Stromal cell of bone marrow (primary cell): Measurements from ENCODE around the gene HPCAL1.

Experiments
- DNase-seq: peaks from one replicate; pipeline ENCODE4 v3.0.0-alpha.2; 2012; ENCODE audit warnings: low read depth

HPCAL1 gene

DNA sequence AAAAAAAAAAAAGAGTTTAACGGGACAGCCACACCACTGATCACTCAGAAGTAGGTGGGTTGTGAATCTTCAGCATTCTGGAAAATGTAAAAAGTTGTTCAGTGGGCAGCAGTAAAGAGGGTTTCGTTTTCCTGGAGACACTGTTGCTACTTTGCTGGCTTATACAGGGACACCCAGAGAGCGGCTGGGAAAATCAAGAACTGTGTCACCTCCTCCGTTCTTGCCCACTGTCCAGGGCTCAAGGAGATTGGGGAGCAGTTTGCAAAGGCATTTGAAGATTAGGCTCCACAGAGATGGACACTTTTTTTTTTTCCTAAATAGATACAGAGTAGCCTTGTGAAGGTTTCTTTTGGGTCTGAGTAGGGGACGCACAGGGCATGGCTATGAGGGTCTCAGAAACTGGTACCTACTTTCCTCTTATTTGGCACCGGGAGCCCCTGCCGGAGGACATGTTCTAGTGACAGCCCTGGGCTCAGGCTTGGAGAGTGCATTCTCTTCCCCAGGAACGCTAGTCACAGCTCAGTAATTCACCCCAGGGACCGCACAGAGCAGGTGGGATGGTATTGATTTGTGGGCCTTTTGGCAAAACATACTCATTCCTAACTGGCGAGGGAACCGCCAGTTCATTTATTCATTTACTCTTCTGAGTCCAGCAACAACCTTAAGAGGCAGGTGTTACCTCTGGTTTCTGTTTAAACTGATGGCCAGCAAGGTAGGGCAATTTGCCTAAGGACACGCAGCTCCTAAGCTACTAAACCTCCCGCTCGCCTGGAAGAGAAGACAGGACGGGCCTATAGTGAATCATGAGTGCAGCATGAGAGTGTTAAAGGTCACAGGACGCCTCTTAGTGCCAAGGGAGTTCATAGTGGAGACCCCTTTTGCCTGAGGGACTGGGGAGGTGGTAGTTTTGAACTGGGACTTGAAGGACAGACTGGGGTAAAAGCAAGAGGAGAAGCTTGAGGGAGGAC is 53.1 kb downstream of the HPCAL1 start:
- DNase-seq, result no peak

DNA sequence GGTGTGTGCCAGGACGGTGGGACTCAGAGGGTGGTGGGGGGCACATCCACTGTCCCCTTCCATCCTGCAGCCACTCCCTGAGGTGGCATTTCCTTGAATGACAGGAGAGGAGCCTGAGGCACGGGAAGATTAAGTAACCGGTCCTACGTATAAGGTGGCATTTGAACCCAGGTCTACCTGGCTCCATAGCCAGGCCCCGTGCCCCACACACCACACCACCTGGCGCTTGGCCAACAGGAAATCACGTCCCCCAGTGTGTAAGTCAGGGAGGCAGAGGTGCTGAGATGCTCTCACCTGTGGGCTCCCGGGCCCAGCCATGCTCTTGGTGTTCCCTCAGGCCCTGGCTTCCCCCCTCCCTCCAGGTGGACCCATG is 53.7 kb downstream of the HPCAL1 start:
- no peak for DNase-seq

DNA sequence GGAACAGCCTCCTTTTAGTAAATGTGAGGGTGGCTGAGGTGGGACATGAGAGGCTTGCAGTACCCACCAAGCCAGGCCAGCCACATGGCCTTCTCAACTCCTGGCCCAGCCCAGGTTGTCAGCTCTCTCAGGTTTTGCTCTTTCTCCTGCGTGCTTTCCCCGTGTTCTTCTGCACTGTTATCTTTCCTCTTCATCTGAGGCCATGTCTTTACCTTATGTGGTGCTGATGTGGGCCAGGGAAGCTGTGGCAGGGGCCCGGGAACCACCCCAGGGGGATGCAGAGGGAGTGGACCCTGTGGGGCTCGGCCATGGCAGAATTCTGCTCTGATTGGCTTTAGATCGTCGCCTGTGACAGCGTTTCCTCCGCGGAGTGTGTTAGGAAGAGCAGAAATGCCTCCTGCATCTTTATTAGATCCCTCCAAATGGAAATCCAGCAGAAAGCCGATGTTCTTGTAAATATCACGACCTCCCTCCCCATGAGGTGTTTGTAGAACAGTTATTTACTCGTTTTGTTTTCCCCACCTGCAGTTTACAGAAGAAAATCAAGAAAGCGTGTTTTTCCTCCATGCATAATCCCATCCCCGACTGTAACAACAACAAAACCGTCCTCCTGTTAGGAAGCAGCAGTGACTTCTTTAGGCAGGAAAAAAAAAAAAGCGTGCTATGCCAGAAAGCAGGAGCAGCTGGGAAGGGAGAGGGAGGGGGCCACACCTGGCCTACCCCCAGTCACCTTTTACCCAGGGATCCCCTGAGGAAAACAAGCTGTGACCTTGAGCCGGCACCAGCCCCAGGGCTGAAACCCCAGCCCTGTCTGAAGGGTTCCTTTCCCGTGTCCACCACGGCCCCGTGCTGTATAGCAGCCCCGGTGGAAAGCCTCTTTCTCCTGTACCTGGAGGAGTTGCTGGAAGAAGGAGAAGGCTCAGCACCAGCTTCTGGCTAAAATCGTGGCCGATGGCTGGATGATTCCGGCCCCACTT is 54.8 kb downstream of the HPCAL1 start:
- DNase-seq, result no peak

DNA sequence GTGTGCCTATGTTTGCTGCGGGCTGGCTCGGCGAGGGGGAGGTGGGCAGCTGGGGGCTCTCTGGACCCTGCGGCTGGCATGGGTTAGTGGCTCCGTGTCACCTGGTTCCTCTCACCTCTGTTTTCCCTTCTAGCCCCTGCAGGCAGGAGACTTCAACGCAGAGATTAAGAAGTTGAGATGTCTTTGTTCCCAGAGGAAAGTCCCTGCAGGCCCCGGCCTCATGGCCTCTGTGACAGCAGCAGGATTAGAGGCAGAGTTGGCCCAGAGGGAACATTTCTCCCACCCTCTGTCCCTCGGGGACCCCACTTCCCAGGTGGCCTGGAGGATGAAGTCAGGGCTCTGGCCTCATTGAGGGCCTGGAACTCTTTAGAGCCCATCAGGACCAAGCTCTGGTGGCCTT is 56.5 kb downstream of the HPCAL1 start:
- DNase-seq, result no peak

DNA sequence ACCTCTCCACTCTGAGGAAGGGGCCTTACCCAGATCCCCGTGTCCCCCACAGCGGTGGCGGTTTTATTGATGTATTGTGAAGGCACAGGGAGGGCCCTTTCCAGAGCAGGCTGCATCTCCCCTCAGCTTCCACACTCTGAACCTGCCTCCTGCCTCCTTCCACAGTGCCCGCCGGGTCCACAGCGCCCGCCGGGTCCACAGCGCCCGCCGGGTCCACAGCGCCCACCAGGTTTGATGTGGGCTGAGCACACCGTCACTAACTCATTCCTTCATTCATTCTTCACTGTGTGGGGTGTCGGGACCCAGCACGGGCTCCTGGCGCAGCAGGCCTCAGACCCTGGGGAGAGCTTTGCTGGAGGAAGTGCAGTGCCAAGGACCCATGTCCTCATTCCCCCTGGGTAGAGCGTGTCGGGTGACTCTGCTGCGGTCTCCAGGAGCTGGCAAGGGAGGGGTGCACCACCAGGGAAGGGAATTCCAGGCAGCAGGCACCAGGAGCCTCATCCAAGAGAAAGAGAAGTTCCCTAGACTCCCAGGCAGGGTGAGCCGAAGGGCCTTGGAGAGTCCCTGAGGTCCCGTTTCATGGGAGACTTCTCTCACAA is 57.1 kb downstream of the HPCAL1 start:
- no peak for DNase-seq

DNA sequence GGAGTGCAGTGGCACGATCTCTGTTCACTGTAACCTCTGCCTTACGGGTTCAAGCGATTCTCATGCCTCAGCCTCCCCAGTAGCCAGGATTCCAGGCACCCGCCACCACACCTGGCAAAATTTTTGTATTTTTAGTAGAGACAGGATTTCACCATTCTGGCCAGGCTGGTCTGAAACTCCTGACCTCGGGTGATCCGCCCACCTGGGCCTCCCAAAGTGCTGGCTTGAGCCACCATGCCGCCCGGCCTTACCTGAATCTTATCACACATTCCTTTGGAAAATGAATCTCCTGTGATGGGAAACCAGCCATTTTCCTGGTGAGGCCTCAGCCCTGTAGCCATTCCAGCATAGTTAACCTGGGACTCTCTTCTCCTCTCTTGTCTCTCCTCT is 57.8 kb downstream of the HPCAL1 start:
- no peak for DNase-seq

DNA sequence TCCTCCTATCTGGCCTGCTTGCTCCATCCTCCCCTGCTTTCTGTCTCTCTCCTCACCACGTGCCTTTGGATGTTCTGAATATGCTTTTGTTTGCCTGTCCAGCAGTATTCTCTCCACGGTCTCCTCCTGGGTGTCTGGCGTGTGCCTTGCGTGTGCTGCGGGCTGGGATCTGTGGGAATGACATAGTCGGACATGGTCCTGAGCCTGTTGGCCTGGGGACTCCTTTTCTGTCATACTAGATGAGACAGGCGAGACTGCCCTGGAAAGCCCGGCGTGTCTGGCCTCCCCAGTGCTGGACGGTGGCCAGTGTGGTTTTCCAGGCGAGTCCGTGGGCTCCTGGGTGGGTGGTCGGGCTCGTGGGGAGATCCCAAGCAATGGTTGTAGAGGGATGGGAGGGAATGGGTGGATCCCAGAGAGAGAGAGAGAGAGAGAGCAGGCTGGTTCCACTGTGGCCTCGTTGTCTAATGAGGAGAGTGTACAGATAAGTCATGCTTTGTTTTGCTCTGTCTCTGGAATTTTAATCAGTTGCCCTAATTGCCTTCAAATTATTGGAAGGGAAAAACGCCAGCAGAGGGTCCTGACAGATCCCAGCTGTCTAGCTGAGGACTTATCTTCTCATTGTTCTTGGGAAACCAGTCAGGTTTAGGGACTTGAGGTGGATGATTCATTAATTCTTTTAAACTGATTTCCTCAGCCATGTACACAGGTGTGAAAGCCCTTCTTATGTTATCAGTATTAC is 58.3 kb downstream of the HPCAL1 start:
- DNase-seq, result no peak

DNA sequence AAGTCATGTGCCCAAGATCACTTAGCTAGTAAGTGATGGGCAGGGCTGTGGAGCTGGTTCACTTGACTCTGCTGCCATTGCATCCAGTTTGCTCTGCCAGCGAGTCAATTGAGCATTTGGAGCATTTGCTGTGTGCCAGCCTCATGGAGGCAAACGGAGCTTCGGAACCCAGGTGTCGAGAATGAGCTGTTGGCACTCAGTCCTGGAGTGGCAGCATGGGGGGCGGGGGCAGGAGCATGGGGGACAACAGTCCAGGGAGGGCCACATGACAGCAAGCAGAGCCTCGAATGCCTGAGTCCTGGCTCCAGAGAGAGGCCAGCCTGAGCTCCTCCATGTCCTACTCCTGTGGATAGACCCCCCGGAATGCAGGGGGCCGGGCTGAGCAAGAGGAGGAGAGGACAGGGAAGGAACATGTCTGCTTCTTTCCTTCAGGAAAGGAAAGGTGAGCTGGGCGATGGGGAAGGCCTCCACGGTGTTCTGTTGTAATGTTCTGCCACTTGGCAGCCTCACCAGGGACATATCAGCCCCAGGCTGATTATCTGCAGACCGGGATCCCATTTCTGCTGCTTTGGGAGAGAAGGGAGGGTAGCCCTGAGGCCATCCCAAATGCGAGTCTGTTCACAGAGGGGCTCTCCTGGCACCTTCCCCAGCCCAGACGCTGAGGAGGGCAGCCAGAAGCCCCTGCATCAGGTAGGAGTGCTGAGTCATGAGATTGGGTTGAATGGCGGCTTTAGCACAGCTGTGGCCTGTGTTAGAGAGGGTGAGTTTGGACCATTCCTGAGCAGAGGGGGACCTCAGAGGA is 59.6 kb downstream of the HPCAL1 start:
- no peak for DNase-seq

DNA sequence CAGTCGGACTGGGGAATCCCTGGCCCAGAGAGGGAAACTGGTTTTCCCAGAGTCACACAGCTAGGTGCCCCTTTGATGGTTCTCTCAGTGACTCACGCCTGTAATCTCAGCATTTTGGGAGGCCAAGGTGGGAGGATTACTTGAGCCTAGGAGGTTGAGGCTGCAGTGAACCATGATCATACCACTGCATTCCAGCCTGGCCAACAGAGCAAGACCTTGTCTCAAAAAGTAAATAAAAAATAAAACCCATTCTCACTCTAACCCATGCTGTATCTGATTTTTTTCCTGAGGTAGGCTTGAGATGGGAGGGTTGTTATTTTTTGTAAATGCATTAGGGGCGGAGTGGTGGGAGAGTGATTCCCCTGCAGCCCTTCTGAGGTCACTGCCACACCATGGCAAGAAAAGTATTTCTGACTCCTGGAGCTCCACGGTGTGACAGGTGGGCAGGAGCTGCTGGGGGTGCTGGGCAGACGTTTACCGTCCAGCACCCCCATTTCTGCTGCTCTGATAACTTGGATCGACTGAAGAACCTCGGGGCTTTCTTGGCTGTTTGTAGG is 60.3 kb downstream of the HPCAL1 start:
- DNase-seq, result no peak

DNA sequence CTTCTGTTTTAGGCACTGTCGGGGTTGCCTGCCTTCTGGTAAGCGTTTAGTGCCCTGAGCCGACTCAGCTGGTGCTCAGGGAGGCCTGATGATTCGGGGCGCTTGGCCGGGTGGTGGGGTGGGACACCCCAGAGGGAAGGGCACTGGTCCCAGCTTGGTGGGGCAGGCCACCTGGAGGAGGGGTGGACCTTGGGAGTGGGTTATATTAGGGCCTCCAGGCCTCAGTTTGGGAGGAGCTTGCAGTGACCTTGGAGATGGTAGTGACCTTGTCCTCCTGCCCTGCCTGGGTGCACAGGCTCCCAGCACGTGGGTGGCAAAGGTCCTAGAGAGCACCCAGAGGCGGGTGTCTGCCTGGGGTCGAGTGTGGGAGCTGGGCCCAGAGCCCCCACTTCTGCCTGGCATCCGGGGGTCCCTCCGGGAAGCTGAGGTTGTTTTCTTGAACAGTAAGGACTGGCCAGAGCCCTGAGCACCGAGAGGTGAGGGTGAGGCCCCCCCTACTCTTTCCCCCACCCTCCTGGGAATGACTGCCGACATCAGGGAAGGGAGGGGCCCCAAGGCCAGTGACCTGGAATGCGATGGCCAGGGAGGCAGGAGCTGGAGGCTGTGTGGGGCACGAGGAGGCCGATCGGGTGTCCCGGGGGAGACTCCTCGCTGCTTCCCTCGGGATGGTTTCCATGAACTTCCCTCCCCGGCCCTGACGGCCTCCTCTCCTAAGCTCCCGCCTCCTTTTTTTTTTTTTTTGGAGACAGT is 61.3 kb downstream of the HPCAL1 start:
- DNase-seq, result no peak

DNA sequence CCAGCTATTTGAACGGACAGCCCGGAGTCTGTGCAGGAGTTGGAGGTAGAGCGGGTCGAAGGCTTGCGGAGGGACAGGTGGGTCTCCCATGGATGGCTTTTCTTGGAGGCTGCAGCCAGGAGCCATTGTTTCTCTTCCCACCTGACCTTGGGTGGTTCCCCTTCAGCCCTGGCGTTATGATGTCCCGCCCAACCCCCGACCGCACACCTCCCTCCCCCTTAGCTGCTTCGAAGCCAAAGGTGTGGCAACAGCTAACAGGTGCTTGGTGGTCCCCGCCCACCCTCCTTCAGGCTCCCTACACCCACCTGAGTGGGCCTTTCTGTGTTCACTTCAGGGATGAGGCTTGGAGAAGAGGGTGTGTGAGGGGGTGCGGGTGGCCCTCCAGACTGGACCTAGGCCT is 62.7 kb downstream of the HPCAL1 start:
- no peak for DNase-seq

DNA sequence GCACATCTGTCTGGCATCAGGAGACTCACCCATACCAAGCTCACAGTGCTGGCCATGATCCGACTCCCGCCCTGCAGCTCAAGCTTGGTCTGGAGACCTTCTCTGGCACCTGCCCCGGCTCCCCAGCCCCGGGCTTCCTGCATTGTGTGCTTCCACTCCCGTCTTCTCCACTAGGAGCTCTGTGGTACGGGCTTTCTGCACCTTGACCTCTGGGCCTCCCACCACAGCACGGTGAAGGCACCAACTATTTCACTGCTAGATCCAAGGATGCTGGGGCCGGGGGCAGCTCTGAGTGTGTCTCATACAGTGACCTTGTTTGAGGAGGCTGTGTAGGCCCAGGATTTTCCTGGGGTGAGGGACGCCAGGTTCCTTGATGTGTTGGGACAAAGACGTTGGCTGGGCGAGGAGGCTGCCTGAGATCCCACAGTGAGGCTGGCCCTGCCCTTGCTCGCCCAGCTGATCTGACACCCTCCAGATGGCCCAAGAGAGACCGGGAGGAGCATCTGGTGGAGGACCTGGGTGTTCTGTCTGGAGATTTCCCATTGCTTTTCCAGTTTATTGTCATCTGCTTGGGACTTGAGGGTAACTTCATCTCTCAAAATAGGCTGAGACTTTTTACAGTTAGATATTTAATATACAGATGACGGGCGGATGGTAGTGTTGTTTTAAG is 64.0 kb downstream of the HPCAL1 start:
- DNase-seq, result no peak

DNA sequence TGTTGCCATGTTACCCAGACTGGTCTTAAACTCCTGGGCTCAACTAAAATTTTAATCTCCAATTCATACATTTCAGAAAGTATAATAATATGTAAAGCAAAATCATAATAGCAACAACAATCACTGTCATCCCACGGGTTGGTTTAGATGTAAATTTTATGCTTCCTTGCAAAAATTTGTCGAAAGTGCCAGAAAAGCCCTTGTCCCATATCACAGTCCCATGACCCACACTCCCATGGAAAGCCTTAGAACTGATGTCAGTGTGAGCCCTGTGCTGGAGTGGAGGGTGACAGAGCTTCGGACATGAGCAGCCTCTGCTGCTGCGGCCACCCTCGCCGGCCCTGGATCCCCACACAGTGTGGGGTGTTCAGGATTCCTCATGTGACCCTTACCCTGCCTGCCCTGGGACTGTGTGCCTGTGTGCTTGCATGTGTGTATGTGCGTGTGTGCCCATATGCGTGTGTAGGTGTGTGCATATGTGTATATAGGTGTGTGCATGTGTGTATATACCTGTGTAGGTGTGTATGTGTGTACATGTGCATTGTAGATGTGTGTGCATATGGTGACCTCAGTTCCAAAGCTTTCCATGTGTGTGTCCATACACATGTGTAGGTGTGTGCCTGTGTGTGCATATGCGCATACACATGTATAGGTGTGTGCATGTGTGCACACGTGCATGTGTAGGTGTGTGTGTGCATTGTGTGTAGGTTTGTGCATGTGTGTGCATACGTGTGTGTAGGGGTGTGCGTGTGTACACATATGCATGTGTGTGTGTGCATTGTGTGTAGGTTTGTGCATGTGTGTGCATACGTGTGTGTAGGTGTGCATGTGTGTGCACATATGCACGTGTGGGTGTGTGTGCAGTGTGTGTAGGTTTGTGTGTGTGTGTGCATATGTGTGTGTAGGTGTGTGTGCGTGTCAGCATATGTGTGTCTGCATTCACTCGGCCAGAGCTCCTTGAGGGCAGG is 65.1 kb downstream of the HPCAL1 start:
- DNase-seq, result no peak

DNA sequence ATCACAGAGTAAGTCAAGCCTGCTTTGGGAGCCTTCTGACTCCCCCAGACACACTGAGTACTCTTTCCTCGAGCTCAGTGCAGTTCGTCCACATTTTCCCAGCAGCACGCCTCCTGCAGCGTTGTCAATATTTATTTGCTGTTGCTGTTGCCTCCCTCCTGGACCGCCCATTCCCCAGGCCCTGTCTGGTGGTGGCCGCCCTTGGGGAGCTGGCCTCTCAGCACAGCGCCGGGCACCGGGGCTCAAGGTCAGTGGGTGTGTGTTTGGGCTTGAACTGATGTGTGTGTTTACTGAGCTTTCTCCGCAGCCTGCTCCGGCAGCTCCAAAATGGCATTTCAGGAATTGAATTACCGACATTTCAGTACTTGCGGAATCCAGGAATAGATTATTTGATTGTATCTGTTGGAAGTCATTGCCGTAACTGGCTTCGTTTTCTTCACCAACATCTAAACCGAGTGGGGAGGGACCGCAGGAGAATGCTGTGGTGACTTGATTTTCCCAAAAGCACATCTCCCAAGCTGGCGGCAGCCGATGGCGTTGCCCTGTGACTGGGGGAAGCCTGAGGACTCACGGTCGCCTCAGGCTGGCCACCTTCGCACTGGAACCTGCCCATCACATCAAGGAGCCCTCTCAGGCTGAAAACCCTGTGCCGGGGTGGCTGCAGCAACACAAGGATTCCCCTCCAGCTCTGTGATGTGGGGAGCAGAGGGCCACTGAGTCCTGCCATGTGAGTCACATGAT is 66.0 kb downstream of the HPCAL1 start:
- no peak for DNase-seq

DNA sequence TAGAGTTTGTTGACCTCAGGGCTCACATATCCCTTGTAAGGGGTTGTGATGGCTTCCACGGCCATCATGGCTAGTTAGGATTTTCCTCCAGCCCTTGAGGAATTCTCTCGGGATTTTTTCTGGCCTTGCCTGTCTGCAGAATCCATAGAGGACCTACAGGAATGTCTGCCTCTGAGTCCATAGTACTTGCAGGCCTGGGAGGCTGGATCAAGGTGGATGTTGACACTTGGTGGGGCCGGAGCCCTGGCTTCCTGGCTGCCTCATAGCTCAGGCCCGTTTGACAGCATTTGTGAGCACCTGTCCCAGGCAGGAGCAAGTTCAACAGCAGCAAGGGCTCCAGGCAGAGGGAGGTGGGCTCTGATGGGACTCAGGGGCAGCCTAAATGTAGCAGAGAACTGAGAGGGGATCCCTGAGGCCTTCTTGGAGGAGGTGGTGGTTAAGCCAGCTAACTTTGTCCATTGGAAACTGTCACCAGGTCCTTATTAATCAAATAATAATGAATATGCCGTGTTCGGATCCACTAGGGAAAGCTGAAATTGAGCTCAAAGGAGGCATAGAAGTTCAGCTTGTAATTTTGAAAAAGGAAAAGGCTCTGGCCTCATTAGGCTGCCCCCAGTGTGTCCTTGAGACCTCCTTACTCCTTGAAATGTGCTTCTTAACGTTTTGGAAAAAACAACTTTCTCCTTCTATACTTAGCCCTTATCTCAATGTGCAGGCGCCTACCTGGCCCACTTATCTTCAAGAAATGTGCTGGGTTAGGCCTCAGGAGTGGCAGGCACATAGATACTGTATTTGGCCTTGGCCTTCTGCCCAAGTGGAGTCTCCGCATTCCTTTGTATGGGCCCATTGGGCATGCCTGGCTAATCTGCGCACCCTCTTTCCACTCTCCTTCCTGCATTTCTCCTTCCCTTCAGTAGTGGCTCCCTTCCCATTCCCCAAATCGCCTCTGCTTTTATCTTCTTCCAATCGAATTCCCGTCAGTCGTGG is 66.9 kb downstream of the HPCAL1 start:
- no peak for DNase-seq

DNA sequence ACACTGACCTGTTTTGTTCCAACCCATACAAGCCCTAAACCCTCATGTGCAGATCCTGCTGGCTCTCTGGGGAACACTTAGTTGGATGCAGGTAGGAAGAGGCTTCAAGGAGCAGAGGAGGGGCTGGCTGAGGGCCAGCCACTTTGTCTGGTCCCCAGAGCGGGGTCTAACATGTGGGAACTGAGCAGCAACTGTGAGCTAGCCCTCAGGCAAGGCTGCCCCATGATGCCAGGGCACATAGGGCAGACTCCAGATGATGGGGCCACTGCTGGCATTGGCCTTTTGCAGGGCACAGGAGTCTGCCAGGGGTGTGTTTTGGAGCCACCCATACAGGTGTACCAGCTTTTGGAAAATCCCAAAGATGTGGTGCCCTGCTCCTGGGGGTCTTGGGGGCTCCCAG is 67.7 kb downstream of the HPCAL1 start:
- no peak for DNase-seq
